Urothelium cell line (cell line): ENCODE measurements around the gene WSB2.
"Not testable (repeated sequence)": the region's sequence is repeated elsewhere in the genome, so short reads cannot be mapped to it uniquely, and the experiment has no call there.

ENCODE experiments used
- DNase-seq: peaks from one replicate; pipeline ENCODE4 v3.0.0; 2011; ENCODE audit warnings: low spot score, mixed read lengths
- FAIRE-seq: peaks from 2 replicates; lab custom pipeline; 2011; peaks lifted over from hg19 to GRCh38; lab: Jason Lieb, UNC

The WSB2 gene

GRCh38 chr12:118036672-118037411, 24.1 kb downstream of the WSB2 start:
- FAIRE-seq = no peak

GRCh38 chr12:118035190-118036041, 25.6 kb downstream of the WSB2 start:
- DNase-seq (peak; percentile 26), FAIRE-seq (no peak)

More at GRCh38 chr12:118036672-118037411, 24.1 kb downstream of the WSB2 start:
- DNase-seq = no peak

GRCh38 chr12:118034429-118035189, 26.4 kb downstream of the WSB2 start:
- no peak for FAIRE-seq
- peak; percentile 22 for DNase-seq

- FAIRE-seq (no peak), DNase-seq (no peak)
These were observed 27.1 kb downstream of the WSB2 start for GRCh38 chr12:118033902-118034301.

- DNase-seq = no peak
- no peak for FAIRE-seq
These were observed 27.7 kb downstream of the WSB2 start for GRCh38 chr12:118033323-118033722.

- no peak for FAIRE-seq
These were observed 28.8 kb downstream of the WSB2 start for GRCh38 chr12:118032188-118032587.

GRCh38 chr12:118029166-118029565, 31.8 kb downstream of the WSB2 start:
- DNase-seq = no peak
- no peak for FAIRE-seq

More at GRCh38 chr12:118032188-118032587, 28.8 kb downstream of the WSB2 start:
- DNase-seq = no peak

GRCh38 chr12:118025168-118025567, 35.8 kb downstream of the WSB2 start:
- FAIRE-seq (no peak), DNase-seq (no peak)

GRCh38 chr12:118023301-118023860, 37.6 kb downstream of the WSB2 start:
- FAIRE-seq (no peak), DNase-seq (no peak)

- no peak for FAIRE-seq
These were observed 38.3 kb downstream of the WSB2 start for GRCh38 chr12:118022728-118023109.

GRCh38 chr12:118022097-118022727, 38.8 kb downstream of the WSB2 start:
- not testable (repeated sequence) for DNase-seq, FAIRE-seq

More at GRCh38 chr12:118022728-118023109, 38.3 kb downstream of the WSB2 start:
- DNase-seq = no peak

GRCh38 chr12:118020036-118020435, 40.9 kb downstream of the WSB2 start:
- no peak for DNase-seq
- FAIRE-seq = no peak

GRCh38 chr12:118017926-118018325, 43.1 kb downstream of the WSB2 start:
- no peak for DNase-seq
- FAIRE-seq = no peak

- DNase-seq = peak; percentile 99
- peak; percentile 5 for FAIRE-seq
These were observed 44.3 kb downstream of the WSB2 start, which contains the start of gene RFC5 for GRCh38 chr12:118016424-118017264. Gene RFC5 (plus strand): TSS chr12:118016703. CDS start chr12:118016828, 125 bp downstream.

- FAIRE-seq (no peak), DNase-seq (no peak)
These were observed 45.0 kb downstream of the WSB2 start for GRCh38 chr12:118015944-118016343.

- FAIRE-seq = no peak
These were observed 45.7 kb downstream of the WSB2 start for GRCh38 chr12:118015306-118015705.

GRCh38 chr12:118013283-118013682, 47.7 kb downstream of the WSB2 start:
- FAIRE-seq = no peak
- DNase-seq = no peak

More at GRCh38 chr12:118015306-118015705, 45.7 kb downstream of the WSB2 start:
- DNase-seq = no peak

- DNase-seq = no peak
- no peak for FAIRE-seq
These were observed 49.0 kb downstream of the WSB2 start for GRCh38 chr12:118011961-118012360.

GRCh38 chr12:118011377-118011776, 49.6 kb downstream of the WSB2 start:
- FAIRE-seq = no peak
- DNase-seq = no peak
